GM18519 (cell line): ENCODE data around the gene NUP210L.
"Not testable (repeated sequence)": the region's sequence is repeated elsewhere in the genome, so short reads cannot be mapped to it uniquely, and the experiment has no call there.

Source experiments
- ATAC-seq: cut with Tn5 transposase; IDR thresholded peaks from one replicate; pipeline ENCODE4 v1.9.1; 2021; ENCODE audit warnings: mild to moderate bottlenecking, moderate library complexity; ENCODE audit not compliant: unreplicated experiment, low FRiP score

The NUP210L gene

GRCh38 chr1:154104433-154105082 lies 50.3 kb downstream of the NUP210L start:
- no peak for ATAC-seq

GRCh38 chr1:154100141-154100540 lies 54.7 kb downstream of the NUP210L start:
- ATAC-seq, result not testable (repeated sequence)

- ATAC-seq, result no peak
Observed at GRCh38 chr1:154097873-154098272, 57.0 kb downstream of the NUP210L start.

GRCh38 chr1:154095456-154096060 lies 59.3 kb downstream of the NUP210L start:
- ATAC-seq, result no peak

- ATAC-seq, result no peak
Observed at GRCh38 chr1:154094411-154094810, 60.5 kb downstream of the NUP210L start.

GRCh38 chr1:154093699-154094098 lies 61.2 kb downstream of the NUP210L start:
- no peak for ATAC-seq

GRCh38 chr1:154091706-154092105 lies 63.2 kb downstream of the NUP210L start:
- no peak for ATAC-seq

GRCh38 chr1:154087574-154087973 lies 67.3 kb downstream of the NUP210L start:
- no peak for ATAC-seq

- not testable (repeated sequence) for ATAC-seq
Observed at GRCh38 chr1:154083057-154083456, 71.8 kb downstream of the NUP210L start.

GRCh38 chr1:154081386-154082126 lies 73.3 kb downstream of the NUP210L start:
- no peak for ATAC-seq

GRCh38 chr1:154076413-154076812 lies 78.5 kb downstream of the NUP210L start:
- ATAC-seq, result no peak

- ATAC-seq, result no peak
Observed at GRCh38 chr1:154075746-154076145, 79.1 kb downstream of the NUP210L start.

GRCh38 chr1:154062309-154062708 lies 92.6 kb downstream of the NUP210L start:
- ATAC-seq, result no peak

- ATAC-seq, result not testable (repeated sequence)
Observed at GRCh38 chr1:154047436-154047835, 107.4 kb downstream of the NUP210L start.

GRCh38 chr1:154033697-154034096 lies 121.2 kb downstream of the NUP210L start:
- ATAC-seq, result not testable (repeated sequence)

GRCh38 chr1:154019940-154020339 lies 134.9 kb downstream of the NUP210L start:
- no peak for ATAC-seq

- no peak for ATAC-seq
Observed at GRCh38 chr1:154019269-154019668, 135.6 kb downstream of the NUP210L start.

GRCh38 chr1:154014154-154014907 lies 140.5 kb downstream of the NUP210L start:
- ATAC-seq, result no peak

GRCh38 chr1:154012543-154012942 lies 142.3 kb downstream of the NUP210L start:
- not testable (repeated sequence) for ATAC-seq

- ATAC-seq, result no peak
Observed at GRCh38 chr1:154012129-154012528, 142.7 kb downstream of the NUP210L start.

- no peak for ATAC-seq
Observed at GRCh38 chr1:154006136-154006535, 148.7 kb downstream of the NUP210L start.
